ENCODE measurements around the gene MYO1C. TPM values are rescaled to one million over a fixed set of nuclear protein-coding genes. Genes with fewer than 3 reads are reported as not detected.

Gene MYO1C
- total RNA-seq, 1 experiment from 2014 or later: 73.6 TPM

GRCh38 chr17:1431631-1432104, 60.8 kb downstream of the MYO1C start:
- peak overlapping the region; percentile 71 for H3K27ac Mint-ChIP-seq
- POLR2A ChIA-PET: no interaction called here
- H3K27me3 Mint-ChIP-seq (ENCODE audit: low read depth): no peaks in the 10 kb centered on the region
- H3K9me3 Mint-ChIP-seq: no peaks in the 10 kb centered on the region
- no peak for TF ChIP-seq ZNF512 (CRISPR knock-in tag; IDR thresholded peaks at IDR 0.05; ENCODE audit: borderline replicate concordance)
- no peak for TF ChIP-seq ZNF396 (CRISPR knock-in tag; IDR thresholded peaks at IDR 0.05; ENCODE audit: borderline replicate concordance)
- no peak for TF ChIP-seq HMGXB4 (CRISPR knock-in tag; IDR thresholded peaks at IDR 0.05)
- TF ChIP-seq CREM (CRISPR knock-in tag; IDR thresholded peaks at IDR 0.05): no peak
- no peak for TF ChIP-seq PREB (CRISPR knock-in tag; IDR thresholded peaks at IDR 0.05; ENCODE audit: borderline replicate concordance)
- TF ChIP-seq ZBTB21 (CRISPR knock-in tag; IDR thresholded peaks at IDR 0.05; ENCODE audit: borderline replicate concordance): no peak
- TF ChIP-seq OVOL2 (CRISPR knock-in tag; IDR thresholded peaks at IDR 0.05; ENCODE audit: borderline replicate concordance): no peak
- TF ChIP-seq CTCF (IDR thresholded peaks at IDR 0.05): no peak
- no peak for TF ChIP-seq CBFB (CRISPR knock-in tag; IDR thresholded peaks at IDR 0.05; ENCODE audit: low read depth)
- TF ChIP-seq ZNF425 (CRISPR knock-in tag; conservative IDR thresholded peaks at IDR 0.05): no peak
- TF ChIP-seq ZNF317 (CRISPR knock-in tag; IDR thresholded peaks at IDR 0.05; ENCODE audit: borderline replicate concordance, low read depth): no peak
- TF ChIP-seq ZNF416 (CRISPR knock-in tag; IDR thresholded peaks at IDR 0.05): no peak
- CTCF ChIA-PET: no interaction called here
- ATAC-seq: no peak
- DNase-seq (ENCODE audit: low spot score): no peak
- peaks cover 5% of the 10 kb centered on the region; the same call in 1 of the 2 replicates for H3K4me1 Mint-ChIP-seq
- no peak overlapping the region for H3K4me3 Mint-ChIP-seq
- peaks cover 65% of the 10 kb centered on the region for H3K36me3 Mint-ChIP-seq

GRCh38 chr17:1423456-1424135, 68.9 kb downstream of the MYO1C start:
- no peak overlapping the region for H3K4me3 Mint-ChIP-seq
- no peaks in the 10 kb centered on the region for H3K4me1 Mint-ChIP-seq
- ATAC-seq (no peak), DNase-seq (ENCODE audit: low spot score) (no peak)
- no peak overlapping the region; the same call in 1 of the 2 replicates for H3K27ac Mint-ChIP-seq
- no peaks in the 10 kb centered on the region for H3K27me3 Mint-ChIP-seq (ENCODE audit: low read depth)
- peaks cover 48% of the 10 kb centered on the region for H3K36me3 Mint-ChIP-seq
- ChIA-PET CTCF (interaction anchor here (0.7 to 2.9 kb wide), 4 partner anchors 58 to 92 kb away, joined by 3 to 13 read pairs (median 6); partner anchors contain the start of gene INPP5K), POLR2A (no interaction called here)
- H3K9me3 Mint-ChIP-seq: no peaks in the 10 kb centered on the region
- no peak for TF ChIP-seq MXD4 (CRISPR knock-in tag; IDR thresholded peaks at IDR 0.05; ENCODE audit: borderline replicate concordance)
- TF ChIP-seq PREB (CRISPR knock-in tag; IDR thresholded peaks at IDR 0.05; ENCODE audit: borderline replicate concordance): no peak
- no peak for TF ChIP-seq ATF2 (CRISPR knock-in tag; IDR thresholded peaks at IDR 0.05; ENCODE audit: borderline replicate concordance, low read depth)
- no peak for TF ChIP-seq MLX (CRISPR knock-in tag; IDR thresholded peaks at IDR 0.05)
- TF ChIP-seq ATF1 (CRISPR knock-in tag; IDR thresholded peaks at IDR 0.05): no peak
- no peak for TF ChIP-seq IRF2 (CRISPR knock-in tag; IDR thresholded peaks at IDR 0.05; ENCODE audit: borderline replicate concordance, low read depth)
- TF ChIP-seq TP53 (CRISPR knock-in tag; IDR thresholded peaks at IDR 0.05): no peak
- no peak for TF ChIP-seq EMX1 (CRISPR knock-in tag; IDR thresholded peaks at IDR 0.05)
- no peak for TF ChIP-seq FOXJ3 (CRISPR knock-in tag; IDR thresholded peaks at IDR 0.05; ENCODE audit: borderline replicate concordance)

All from WTC11 (cell line).